CD4-positive, alpha-beta T cell treated with Interleukin-12 subunit alpha and Interleukin-12 subunit beta, for 1 hour (primary cell): ENCODE measurements around the gene SLC6A8.
"Not testable (repeated sequence)": the region's sequence is repeated elsewhere in the genome, so short reads cannot be mapped to it uniquely, and the experiment has no call there.

ENCODE experiments used
- DNase-seq: peaks from one replicate; pipeline ENCODE4 v3.0.0-alpha.2; 2020

The SLC6A8 gene

DNA sequence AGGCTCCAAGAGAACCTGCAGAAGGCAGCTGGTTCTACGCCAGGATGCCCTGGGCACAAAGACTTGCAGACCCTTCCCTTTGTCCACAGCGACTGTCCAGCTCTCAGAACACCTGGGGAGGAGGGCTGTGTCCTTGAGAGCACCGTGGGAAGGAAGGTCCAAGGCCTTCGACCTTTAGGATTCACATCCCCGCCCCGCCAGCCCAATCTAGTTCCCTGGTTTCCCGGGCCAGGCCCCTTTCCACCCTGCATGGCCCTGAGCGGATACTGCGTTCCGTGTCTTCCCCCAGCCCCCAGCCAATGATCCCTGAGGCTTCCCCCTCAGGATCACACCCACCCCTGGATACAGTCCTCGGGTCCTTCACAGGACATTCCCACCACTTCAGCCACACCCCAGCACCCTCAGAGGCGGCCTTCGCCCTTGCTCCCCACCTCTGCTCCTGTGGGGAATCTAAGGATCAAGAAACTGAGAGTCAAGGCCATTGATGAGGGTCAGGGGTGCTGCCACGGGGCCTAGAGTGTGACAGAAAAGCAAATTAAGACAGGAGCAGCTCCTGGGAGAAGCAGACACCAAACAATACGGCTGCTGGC lies 46.0 kb downstream of the SLC6A8 start:
- no peak for DNase-seq

DNA sequence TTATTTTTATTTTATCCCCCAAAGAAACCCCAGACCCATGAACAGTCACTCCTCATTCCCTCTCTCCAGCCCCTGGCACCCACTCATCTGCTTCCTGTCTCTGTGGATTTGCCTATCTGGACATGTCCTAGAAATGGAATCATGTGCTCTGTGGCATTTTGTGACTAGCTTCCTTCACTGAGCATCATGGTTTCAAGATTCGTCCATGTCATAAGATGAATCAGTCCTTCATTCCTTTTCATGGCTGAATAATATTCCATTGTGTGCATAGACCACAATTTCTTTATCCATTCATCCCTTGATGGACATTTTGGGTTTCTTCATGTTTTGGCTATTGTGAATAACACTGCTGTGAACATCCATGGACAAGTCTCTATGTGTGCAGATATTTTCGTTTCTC lies 47.1 kb downstream of the SLC6A8 start:
- DNase-seq: no peak

DNA sequence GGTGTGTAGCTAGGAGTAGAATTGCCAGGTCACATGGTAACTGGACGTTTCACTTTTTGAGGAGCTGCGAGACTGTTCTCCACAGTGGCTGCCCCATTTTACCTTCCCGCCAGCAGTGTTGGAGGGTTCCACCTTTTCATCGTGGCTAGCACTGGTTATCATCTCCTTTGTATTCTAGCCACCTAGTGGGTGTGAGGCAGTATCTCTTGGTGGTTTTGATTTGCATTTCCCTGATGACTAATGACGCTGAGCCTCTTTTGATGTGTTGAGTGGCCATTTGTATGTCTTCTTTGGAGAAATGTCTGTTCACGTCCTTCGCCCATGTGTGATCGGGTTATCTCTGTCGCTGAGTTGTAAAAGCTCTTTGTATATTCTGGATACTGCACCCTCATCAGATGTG lies 47.5 kb downstream of the SLC6A8 start:
- DNase-seq: peak; percentile 35

DNA sequence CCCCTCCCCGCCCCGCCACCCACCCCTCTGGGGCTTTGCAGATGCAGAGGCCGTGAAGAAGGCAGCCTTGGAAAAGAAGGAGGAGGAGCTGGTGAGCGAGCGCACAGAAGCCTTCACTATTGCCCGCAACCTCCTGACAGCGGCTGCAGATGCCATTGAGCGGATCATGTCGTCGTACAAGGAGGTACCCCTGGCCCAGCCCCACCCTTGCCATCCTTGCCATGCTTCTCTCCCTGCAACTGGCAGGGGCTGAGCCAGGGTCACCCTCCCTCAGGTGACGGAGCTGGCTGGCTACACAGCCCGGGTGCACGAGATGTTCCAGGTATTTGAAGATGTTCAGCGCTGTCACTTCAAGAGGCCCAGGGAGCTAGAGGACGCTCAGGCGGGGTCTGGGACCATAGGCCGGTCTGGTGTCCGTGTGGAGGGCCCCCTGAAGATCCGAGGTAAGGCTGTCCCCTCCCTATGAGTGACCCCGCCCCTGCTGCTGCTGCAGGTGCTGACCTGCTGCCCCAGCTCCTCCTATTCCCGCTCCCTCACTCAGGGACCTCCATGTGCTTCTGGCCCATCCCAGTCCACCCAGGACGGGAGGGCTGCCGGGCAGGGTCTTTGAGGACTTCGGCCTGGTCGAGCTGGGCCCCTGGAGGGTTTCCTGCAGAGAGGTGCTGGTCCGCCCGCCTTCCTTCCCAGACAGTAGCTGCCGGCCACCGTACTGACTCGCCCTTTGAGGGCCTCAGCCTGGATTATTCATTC lies 48.5 kb downstream of the SLC6A8 start:
- no peak for DNase-seq

DNA sequence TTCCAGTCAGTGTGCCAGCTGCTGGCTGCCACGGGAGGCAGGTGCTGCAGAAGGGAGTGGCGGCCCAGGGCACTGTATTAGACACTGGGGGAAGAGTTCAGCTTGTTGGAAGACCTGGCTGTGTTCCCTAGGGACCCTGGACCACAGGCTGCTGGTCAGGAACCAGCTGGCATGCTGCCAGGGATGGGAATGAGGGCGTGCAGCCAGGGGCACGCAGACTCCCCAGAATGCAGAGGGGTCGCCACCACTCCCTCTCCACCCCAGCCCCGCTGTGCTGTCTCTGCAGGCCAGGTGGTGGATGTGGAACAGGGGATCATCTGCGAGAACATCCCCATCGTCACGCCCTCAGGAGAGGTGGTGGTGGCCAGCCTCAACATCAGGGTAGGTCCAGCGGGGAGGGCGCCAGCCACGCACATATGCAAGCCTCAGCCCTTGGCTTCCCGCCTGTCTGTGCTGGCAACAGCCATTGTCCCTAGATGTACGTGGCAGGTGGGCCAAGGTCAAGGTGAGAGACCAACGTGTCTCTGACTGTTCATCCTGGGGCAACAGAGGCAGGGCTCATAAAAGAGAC lies 49.2 kb downstream of the SLC6A8 start:
- DNase-seq: no peak

DNA sequence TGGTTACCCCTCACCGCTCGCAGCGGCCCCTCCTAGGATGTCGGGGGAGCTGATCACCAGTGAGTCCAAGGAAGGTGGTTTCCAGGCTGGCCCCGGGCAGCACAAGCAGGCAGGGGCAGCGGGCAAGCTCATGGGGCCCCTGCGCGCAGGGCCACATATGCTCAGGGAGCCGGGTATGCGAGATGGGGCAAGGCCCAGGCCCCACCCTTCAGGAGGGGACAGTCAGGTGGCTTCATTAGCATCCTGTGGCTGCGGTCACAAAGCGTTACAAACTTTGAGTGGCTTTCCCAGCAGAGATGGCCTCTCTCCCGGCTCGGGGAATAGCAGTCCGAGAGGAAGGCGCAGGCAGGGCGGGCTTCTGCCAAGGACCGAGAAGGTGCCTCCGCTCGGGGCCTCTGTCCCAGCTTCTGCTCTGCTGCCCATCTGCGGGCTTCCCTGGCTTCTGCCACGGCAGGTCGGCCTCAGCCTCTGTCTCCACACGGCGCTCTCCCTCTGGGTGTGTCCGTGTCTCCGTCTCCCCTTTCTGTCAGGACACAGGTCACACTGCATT lies 50.4 kb downstream of the SLC6A8 start:
- no peak for DNase-seq

DNA sequence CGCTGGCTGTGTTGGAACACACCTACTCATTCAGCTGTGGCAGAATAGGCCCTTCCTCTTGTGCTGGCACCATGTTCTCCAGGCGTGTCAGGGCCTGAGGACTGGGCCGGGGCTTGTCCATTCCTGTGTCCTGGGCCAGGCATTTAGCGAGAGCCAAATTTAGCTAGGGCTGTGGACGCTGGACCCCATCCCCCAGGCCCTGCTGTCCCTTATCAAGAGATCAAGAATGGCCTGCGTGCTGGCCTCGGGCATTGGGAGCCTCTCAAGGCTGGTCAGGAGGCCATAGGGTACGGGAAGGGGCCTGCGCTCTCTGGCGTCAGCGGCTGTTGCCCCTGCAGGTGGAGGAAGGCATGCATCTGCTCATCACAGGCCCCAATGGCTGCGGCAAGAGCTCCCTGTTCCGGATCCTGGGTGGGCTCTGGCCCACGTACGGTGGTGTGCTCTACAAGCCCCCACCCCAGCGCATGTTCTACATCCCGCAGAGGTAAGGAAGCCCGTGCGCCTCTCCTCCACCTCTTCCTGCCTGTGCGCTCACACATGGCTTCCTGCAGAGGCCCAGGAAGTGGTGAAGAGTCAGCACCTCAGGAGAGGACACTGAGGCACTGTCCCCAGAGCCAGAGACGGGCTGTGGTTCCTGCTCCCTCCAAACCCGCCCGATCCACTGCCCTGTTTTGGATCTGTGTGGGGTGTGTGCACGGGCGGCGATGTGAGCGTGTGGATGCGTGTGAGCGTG lies 52.2 kb downstream of the SLC6A8 start:
- DNase-seq: no peak

DNA sequence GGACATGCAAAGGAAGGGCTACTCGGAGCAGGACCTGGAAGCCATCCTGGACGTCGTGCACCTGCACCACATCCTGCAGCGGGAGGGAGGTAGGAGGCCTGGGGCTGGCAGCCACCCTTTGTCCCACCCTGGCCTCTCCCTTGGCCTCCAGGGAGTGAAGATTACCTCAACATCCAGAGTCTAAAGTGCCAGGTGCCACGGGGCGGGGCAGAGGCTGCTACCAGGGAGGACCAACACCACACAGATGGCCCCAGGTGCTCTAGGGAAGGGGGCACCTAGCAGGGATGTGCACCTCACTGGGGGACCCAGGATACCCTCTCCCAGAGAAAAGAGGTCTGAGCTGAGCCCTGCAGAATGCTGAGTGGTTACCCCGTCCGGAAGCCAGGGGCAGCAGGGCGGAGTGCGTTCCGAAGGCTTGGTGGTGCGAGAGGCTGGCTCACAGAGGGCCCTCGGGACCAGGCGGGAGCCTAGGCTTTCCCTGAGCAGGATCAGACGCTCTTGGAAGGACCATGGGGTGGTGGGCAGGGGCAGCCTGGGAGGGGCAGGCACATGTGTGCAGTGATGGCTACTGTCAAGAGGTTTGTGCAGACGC lies 53.0 kb downstream of the SLC6A8 start:
- no peak for DNase-seq

DNA sequence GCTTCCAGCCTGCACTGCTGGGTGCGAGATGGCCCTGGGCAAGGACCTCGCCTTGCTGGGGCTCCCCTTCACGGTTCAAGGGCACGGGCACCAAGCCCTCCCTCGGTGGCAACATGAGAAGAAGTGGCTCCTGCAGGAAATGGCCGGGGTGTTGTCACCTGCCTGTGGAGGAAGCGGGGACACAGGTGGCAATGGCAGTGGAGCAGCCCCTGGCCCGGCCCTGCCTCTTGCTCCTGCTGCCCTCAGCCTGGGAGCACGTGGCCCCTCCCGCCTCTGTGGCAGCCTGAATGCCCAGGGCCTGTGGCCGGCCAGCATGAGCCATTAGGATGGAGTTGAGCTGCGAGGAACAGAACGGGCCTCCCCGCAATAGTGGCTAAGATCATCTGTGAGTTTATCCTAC lies 53.7 kb downstream of the SLC6A8 start:
- DNase-seq: no peak

DNA sequence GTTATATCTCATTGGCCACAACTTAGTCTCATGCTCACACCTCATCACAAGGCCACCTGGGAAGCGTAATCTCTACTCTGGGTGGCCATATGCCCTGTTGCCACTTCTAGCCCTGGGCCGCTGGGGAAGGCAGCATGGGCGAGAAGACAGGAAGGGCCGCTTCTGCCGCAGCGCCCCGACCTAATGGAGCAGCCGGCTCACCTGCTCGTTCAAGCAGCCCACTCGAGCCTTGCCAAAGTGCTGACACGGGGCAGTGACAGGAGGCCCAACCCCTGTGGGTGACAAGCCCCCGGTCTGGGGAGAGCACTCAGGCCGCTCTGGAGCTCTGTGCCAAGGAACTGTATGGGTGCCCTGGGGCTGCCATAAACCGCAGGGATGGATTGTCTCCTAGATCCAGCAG lies 54.4 kb downstream of the SLC6A8 start:
- DNase-seq: not testable (repeated sequence)

DNA sequence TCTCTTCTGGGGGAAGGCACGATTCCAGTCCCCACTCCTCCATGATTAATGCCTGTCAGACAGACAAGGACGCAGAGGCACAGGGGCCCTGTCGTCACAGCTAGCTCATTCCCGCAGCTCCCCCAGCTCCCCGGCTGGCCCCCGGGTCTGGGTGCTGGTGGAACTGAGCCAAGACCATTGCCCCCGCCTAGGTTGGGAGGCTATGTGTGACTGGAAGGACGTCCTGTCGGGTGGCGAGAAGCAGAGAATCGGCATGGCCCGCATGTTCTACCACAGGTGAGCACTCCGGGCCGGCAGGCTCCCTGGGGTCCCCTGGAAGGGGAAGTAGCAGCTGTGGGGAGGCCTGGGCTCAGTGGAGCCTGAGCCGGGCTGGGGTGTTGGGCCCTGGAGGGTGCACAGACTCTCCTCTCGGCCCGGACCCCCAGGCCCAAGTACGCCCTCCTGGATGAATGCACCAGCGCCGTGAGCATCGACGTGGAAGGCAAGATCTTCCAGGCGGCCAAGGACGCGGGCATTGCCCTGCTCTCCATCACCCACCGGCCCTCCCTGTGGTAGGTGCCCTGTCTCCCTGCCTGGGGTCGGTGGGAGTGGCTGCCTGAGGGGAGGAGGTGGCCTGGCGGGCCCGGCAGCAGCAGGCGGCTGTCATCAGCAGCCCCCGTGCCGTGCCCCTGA lies 55.2 kb downstream of the SLC6A8 start:
- DNase-seq: not testable (repeated sequence)

DNA sequence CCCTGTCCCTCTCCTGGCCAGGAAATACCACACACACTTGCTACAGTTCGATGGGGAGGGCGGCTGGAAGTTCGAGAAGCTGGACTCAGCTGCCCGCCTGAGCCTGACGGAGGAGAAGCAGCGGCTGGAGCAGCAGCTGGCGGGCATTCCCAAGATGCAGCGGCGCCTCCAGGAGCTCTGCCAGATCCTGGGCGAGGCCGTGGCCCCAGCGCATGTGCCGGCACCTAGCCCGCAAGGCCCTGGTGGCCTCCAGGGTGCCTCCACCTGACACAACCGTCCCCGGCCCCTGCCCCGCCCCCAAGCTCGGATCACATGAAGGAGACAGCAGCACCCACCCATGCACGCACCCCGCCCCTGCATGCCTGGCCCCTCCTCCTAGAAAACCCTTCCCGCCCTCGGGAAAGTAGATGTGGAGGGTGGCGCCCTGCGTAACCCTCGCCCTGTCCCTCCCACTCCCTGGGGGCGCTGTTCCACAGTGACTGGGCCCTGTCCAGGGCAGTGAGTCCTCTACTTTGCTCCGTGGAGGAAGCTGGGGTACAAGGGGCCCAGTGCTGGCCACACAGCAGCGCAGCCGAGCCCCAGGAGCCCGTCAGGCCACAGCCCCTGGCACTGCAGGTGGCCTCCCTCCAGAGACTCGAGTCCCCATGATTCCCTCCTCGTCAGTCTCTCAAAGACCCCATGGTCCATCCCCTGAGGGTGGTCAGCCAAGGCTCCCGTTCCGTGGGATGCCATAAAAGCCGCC lies 55.9 kb downstream of the SLC6A8 start:
- DNase-seq: not testable (repeated sequence)

DNA sequence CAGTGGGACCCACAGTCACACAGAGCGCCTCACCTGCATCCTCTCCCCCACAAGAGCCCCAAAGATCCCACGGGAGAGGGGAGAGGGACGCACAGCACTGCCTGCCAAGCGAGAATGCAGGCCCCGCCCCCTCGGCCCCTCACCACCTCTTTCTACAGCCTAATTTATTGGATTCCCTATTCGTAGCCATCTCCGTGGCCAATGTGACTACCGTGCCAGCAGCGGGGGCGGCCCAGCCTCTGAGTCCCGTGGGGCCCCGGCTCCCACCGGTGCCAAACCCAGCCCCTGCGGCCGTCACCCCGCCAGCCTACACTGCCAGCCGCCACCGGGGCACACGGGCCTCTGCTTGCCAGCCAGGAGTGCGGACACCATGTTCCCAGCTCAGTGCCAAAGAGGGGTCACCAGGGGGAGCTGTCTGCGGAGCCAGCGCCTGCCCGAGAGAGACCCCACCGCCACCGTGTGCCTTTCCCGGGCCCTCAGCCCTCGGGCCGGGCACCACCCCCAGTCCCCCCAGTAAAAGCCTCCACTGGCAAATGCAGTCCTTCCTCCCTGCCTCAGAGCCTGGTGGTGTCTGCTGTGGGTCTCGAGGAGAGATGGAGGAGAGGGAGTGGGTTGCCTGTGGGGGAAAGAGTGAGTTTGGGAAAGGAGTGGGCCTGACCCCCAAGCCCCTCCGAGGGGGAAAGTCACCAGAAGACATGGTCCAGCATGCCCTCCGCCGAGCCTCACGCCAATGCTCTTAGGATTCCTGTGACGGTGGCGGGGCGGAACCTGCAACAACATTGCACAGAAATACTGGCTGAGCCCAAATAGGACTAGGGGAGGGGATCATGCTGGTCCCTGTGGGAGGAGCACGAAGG lies 56.7 kb downstream of the SLC6A8 start:
- no peak for DNase-seq

DNA sequence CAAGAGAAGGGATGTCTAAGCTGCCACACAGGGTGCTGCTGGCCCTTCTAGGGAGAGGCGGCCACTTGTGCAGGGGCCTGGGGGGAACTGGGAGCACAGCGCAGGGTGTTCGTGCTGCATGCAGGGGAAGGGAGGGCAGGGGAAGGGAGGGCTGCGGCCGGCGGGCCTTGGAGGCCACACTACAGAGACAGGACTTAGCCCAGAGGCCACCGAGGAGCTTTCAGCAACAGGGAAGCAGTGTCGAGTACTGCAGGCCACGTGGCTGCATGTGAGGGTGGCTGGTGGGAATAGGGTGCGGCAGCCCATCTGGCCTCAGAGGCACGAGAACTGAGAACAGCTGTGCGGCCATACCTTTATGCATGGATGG lies 57.3 kb downstream of the SLC6A8 start:
- DNase-seq: not testable (repeated sequence)
